GM20431 (cell line): ENCODE data around the gene RNF11.
"Not testable (repeated sequence)": the region's sequence is repeated elsewhere in the genome, so short reads cannot be mapped to it uniquely, and the experiment has no call there.

Source experiments
- in situ Hi-C: fragments of 300-500 bp; cut with MseI, MboI; formaldehyde crosslinking; loops from one replicate; pipeline ENCODE4 v1.15.0; 2020; ENCODE audit warnings: low sequenced_read_pairs; ENCODE audit not compliant: unreplicated experiment

RNF11 gene, protein sequence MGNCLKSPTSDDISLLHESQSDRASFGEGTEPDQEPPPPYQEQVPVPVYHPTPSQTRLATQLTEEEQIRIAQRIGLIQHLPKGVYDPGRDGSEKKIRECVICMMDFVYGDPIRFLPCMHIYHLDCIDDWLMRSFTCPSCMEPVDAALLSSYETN

DNA sequence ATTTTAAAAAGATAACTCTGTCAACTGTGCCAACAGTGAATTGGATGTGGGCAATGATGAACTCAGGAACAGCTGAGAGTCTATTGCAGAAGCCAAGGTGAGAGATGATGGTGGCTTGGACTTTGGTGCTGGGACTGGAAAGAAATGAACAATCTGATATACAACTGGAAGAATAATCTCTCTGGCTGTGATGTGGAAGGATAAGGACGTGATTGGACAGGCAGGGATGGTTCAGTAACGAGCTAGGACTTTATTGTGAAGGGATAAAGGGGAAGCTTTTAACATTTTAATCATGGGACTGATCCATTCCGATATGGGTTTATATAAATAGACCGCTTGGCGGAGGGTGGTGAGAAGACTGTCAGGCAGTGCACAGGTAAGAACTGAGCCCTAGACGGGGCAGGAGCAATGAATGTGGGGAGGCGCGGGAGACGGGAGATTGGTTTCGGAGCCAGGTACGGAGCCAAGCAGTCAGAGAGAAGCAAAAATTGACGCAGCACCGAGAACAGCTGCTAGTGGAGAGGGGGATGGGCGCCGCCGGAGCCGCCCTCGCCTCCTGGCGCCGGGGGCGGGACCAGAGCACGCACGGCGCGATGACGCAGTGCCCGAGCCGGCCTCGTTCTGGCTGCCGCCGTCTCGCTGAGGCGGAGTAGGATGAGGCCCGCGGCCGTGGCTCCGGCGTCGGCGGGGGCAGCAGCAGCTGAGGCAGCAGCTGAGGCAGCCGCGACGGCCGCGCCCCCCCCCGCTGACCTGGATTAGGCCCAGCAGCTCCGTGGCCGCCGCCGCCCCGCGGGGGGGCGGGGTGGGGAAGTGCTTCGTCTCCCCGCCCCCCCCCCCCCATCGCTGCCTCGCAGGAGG is at the start of gene RNF11:
RNF11 (plus strand) TSS at position 601 of the 858 bp plus-strand sequence. CDS start 484 bp downstream, outside the sequence.
- in situ Hi-C loops: no loop called here

- in situ Hi-C loops: loop anchor here (25.0 kb wide), 2 partner anchors 301 to 401 kb away; no protein-coding TSS in a partner anchor
These were observed 47.8 kb upstream of the RNF11 start for GRCh38 chr1:51188230-51188629.

- in situ Hi-C loops: loop anchor here (25.0 kb wide), 2 partner anchors 302 to 402 kb away; no protein-coding TSS in a partner anchor
These were observed 46.5 kb upstream of the RNF11 start for GRCh38 chr1:51189421-51190073.

GRCh38 chr1:51190961-51191360 is 45.1 kb upstream of the RNF11 start:
- in situ Hi-C loops: loop anchor here (25.0 kb wide), 2 partner anchors 304 to 404 kb away; no protein-coding TSS in a partner anchor

- in situ Hi-C loops: loop anchor here (25.0 kb wide), 2 partner anchors 305 to 405 kb away; no protein-coding TSS in a partner anchor
These were observed 43.7 kb upstream of the RNF11 start for GRCh38 chr1:51192213-51192843.

GRCh38 chr1:51193564-51193963 is 42.5 kb upstream of the RNF11 start:
- in situ Hi-C loops: loop anchor here (25.0 kb wide), 2 partner anchors 306 to 406 kb away; no protein-coding TSS in a partner anchor

- in situ Hi-C loops: no loop called here
These were observed 32.8 kb upstream of the RNF11 start for GRCh38 chr1:51203121-51203873.

GRCh38 chr1:51203874-51204245 is 32.2 kb upstream of the RNF11 start:
- in situ Hi-C loops: no loop called here

DNA sequence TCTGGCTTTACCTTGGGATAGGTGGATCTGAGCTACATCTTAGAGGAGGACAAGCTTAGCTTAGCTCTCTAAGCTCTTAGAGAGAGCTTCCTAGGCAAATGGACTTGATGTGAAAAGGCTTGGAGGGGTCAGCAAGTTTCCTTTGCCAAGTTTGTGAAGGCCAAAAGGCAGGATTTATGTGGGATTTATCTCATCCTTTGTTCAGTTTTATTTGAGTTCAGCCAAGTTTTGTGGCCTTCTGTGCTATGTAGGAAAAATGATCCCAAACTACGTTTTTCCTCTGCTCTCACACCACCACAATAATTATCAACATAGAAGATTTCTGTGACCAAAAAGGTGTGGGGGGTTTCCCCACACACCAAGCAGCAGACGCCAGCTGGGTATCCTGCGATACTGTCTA is 26.0 kb upstream of the RNF11 start:
- in situ Hi-C loops: no loop called here

- in situ Hi-C loops: no loop called here
These were observed 25.4 kb upstream of the RNF11 start for GRCh38 chr1:51210676-51211075.

- in situ Hi-C loops: no loop called here
These were observed 21.4 kb upstream of the RNF11 start for GRCh38 chr1:51214615-51215131.

GRCh38 chr1:51215169-51215568 is 20.9 kb upstream of the RNF11 start:
- in situ Hi-C loops: no loop called here

- in situ Hi-C loops: no loop called here
These were observed 19.4 kb upstream of the RNF11 start for GRCh38 chr1:51216631-51217030.

DNA sequence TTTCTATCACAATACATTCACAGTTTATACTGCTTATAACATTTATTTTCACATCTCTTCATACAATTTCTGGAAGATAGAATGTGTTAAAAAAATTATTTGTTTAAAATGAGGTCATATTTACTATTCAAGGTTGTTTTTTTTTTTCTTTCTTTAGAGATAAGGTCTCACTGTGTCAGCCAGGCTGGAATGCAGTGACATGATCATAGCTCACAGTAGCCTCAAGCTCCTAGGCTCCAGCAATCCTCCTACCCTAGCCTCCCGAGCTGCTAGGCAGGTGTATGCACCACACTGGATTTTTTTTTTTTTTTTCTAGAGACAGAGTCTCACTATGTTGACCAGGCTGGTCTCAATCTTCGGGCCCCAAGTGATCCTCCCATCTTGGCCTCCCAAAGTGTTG is 19.0 kb upstream of the RNF11 start:
- in situ Hi-C loops: no loop called here

DNA sequence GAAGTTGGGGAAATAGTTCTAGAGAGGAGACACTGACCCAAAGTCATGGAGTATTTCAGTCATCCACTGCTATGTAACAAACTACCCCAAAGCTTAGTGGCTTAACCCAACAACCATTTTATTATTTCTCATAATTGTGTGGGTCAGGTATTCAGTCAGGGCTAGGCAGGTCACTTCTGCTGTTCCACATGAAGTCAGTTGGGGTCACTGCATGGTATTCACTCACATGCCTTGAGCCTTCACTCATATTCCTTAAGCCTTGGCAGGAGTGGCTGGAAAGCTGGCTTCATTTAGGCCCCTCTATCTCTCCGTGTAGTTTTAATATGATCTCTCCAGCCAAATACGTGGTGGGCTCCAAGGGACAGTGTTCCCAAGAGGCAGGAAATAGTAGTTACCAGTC is 17.5 kb upstream of the RNF11 start:
- in situ Hi-C loops: no loop called here

- in situ Hi-C loops: no loop called here
These were observed 17.1 kb upstream of the RNF11 start for GRCh38 chr1:51219022-51219421.

- in situ Hi-C loops: not testable (repeated sequence)
These were observed 14.5 kb upstream of the RNF11 start for GRCh38 chr1:51221529-51221928.

GRCh38 chr1:51222136-51222787 is 13.8 kb upstream of the RNF11 start:
- in situ Hi-C loops: no loop called here

DNA sequence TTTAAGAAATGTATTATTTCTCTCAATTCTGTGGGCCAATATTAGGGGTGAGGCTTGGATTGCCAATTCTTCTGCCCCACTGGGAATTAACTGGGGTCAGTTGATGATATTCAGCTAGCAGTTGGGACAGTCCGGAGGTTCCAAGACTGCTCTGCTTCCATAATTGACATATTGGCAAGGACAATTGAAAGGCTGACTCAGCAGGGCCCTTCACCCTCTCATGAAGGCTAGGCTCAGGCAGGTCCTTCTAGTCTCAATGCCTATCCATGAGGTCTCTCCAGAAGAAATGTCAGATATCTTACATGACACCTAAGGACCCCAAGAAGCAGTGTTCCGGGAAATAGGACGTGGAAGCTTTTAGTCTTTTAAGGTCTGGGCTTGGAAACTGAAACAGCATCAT is 13.3 kb upstream of the RNF11 start:
- in situ Hi-C loops: no loop called here
